ENCODE data around the gene OR10G3.
"Not testable (repeated sequence)": the region's sequence is repeated elsewhere in the genome, so short reads cannot be mapped to it uniquely, and the experiment has no call there.

The OR10G3 gene

DNA sequence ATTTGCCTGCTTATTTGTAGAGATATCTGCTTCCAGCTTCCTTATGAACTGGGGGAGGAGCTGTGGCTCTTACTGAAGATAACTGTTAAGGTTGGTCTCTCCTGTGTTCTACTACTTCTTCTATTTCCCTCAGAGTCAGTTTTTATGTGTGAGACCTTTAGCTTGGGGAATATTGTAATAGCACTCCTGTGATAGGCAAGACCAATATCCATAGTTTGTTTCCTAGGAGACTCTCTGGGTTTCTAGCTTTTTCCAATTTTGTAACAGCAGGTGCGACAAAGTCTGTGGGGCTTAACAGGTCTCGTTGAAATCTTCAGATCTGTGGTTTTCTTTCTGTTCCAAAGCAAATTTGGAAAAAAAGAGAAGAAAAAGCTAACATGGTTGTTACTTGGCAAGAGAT is at the start of gene OR10G3:
OR10G3 (minus strand) TSS at position 101 of the 400 bp plus-strand sequence. CDS start 9,332 bp downstream, outside the sequence.
- DNase-seq (ENCODE audit: low read depth in 3 of 3, low spot score in 1 of 3): no peak

- no peak for DNase-seq (ENCODE audit: low read depth in 3 of 3, low spot score in 1 of 3)
Observed at GRCh38 chr14:21626491-21627230, 46.8 kb upstream of the OR10G3 start.

GRCh38 chr14:21617614-21618013 is 37.7 kb upstream of the OR10G3 start:
- DNase-seq (ENCODE audit: low read depth in 3 of 3, low spot score in 1 of 3): no peak

GRCh38 chr14:21614240-21614639 is 34.4 kb upstream of the OR10G3 start:
- no peak for DNase-seq (ENCODE audit: low read depth in 3 of 3, low spot score in 1 of 3)

GRCh38 chr14:21612324-21612723 is 32.4 kb upstream of the OR10G3 start:
- DNase-seq (ENCODE audit: low read depth in 3 of 3, low spot score in 1 of 3): no peak

GRCh38 chr14:21602181-21602580 is 22.3 kb upstream of the OR10G3 start:
- DNase-seq (ENCODE audit: low read depth in 3 of 3, low spot score in 1 of 3): not testable (repeated sequence)

DNA sequence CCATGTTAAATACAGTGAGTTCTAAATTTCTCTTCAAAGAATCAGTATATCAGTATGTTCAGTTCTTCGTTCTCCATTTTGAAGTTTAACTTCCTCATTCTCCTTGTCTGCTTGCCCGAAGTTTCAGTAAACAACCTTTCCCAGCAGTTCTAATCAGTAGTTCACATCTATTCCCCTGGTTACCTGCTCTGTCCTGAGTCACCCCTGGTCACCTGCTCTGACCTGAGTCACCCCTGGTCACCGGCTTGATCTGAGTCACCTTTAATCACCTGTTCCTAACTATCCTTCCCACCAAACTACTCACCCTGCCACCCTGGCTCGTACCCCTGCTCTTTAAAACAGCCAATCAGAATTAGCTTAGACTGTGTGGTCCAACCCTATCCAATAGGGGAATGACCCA is 9.4 kb upstream of the OR10G3 start:
- DNase-seq (ENCODE audit: low read depth in 3 of 3, low spot score in 1 of 3): no peak

DNA sequence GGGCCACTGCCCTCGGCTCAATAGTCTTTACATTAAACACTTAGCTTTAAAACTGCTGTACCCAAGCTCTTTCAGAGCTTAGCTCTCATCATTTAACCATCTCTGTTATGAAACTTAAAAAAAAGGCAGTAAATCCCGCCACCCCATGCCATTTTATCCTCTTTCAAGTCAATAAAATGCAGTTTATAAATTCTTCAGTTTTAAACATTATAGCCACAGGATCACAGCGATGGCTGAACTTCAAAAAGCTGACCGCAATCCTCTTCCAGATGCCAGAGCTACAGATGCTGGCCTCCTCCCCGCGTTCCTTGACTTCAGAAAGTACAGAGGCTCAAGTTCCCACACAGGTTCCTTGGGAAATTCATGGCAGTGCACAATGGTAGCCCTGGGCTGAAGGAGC is 4.2 kb downstream of the OR10G3 start:
- DNase-seq (ENCODE audit: low read depth in 3 of 3, low spot score in 1 of 3): no peak

GRCh38 chr14:21572604-21573003 is 7.3 kb downstream of the OR10G3 start:
- DNase-seq (ENCODE audit: low read depth in 3 of 3, low spot score in 1 of 3): no peak

DNA sequence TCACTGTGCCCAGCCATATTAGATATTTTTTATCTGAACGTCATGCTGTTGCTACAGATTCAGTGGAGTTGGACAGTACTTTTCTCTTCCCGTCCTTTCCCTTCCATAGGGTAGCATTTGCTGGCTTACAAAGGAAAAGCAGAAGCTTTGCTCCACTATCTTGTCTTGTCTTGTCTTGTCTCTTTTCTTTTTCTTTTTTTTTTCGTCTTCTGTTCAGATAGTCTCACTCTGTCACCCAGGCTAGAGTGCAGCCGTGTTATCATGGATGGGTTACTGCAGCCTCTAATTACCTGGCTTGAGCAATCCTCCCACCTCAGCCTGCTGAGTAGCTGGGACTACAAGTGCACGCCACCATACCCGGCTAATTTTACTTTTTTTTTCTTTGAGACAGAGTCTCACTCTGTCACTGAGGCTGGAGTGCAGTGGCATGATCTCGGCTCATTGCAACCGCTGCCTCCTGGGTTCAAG is 21.1 kb downstream of the OR10G3 start:
- DNase-seq (ENCODE audit: low read depth in 3 of 3, low spot score in 1 of 3): no peak

DNA sequence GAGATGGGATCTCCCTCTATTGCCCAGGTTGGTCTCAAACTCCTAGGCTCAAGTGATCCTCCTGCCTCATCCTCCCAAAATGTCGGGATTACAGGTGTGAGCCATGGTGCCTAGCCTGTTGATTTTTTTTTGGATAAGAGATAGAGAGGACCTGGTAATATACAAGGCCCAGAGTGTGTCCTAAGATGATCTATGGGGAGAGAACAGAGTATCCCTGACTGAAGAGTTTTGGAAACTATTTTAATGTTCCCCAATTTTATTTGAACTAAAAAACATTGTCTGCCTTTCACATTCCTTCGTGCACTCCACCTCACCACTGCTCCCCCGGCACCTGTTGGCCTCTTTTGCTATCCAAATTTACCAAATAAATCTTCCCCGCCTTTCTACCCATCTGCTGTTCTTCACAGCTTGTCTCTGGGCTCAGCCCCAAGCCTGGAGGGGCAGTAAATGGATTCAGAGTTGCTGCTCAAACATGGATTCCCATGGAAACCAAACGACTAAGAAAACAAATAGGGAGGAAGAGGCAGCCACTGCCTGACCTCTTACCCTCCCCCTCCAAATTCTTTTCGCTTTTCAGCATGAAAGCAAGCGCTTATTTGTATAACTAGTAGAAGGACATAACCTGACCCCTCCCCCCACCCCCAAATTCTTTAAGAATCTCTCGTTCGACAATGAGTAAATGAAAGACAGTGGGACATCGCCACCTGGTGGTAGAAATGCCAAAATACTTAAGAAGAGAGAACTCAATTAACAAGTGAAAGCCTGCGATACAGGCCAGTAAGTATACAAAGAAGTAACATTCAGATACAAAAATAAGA is 22.6 kb downstream of the OR10G3 start:
- peak; percentile 39 to 50 (median 45) for DNase-seq (ENCODE audit: low read depth in 3 of 3, low spot score in 1 of 3)

DNA sequence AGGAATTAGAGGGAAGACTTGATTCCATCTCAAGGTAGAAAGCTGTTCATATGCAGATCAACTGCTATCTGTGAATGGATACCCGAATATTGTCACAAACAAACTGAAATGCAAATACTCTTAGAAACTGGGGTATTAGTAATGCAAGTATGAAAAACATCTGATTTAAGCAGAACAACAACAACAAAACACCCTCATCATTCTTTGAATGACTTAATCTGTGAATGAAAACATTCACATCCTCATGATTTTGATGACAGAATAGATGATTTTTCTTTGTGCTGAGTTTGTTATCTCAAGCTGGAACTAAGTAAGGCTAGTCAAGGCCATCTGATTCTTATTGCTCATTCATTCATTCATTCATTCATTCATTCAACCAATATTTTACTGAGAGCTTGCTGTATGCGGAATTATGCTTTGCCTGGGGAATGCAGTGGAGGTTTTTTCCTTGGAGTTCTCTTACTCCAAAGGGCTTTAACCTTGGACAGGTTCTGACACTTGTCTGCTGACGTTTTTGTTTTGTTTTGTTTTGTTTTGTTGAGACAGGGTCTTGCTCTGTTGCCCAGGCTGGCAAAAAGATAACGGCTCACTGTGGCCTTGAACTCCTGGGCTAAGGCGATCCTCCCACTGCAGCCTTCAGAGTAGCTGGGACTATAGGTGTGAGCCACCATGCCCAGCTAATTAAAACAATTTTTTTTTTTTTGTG is 23.3 kb downstream of the OR10G3 start:
- no peak for DNase-seq (ENCODE audit: low read depth in 3 of 3, low spot score in 1 of 3)

- DNase-seq (ENCODE audit: low read depth in 3 of 3, low spot score in 1 of 3): no peak
Observed at GRCh38 chr14:21553266-21553665, 26.6 kb downstream of the OR10G3 start.

DNA sequence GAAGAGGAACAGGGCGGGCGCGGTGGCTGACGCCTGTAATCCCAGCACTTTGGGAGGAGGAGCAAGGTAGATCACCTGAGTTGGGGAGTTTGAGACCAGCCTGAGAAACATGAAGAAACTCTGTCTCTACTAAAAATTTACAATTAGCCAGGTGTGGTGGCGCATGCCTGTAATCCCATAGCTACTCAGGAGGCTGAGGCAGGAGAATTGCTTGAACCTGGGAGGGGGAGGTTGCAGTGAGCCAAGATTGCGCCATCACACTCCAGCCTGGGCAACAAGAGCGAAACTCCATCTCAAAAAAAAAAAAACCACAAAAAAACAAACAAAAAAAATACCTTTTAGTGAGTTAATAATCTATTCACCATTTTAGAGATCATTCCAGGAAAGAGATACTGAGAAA is 35.3 kb downstream of the OR10G3 start:
- not testable (repeated sequence) for DNase-seq (ENCODE audit: low read depth in 3 of 3, low spot score in 1 of 3)

GRCh38 chr14:21543963-21544362 is 35.9 kb downstream of the OR10G3 start:
- DNase-seq (ENCODE audit: low read depth in 3 of 3, low spot score in 1 of 3): no peak

GRCh38 chr14:21543521-21543960 is 36.3 kb downstream of the OR10G3 start:
- DNase-seq (ENCODE audit: low read depth in 3 of 3, low spot score in 1 of 3): no peak

GRCh38 chr14:21541413-21542074 is 38.3 kb downstream of the OR10G3 start:
- no peak for DNase-seq (ENCODE audit: low read depth in 3 of 3, low spot score in 1 of 3)

DNA sequence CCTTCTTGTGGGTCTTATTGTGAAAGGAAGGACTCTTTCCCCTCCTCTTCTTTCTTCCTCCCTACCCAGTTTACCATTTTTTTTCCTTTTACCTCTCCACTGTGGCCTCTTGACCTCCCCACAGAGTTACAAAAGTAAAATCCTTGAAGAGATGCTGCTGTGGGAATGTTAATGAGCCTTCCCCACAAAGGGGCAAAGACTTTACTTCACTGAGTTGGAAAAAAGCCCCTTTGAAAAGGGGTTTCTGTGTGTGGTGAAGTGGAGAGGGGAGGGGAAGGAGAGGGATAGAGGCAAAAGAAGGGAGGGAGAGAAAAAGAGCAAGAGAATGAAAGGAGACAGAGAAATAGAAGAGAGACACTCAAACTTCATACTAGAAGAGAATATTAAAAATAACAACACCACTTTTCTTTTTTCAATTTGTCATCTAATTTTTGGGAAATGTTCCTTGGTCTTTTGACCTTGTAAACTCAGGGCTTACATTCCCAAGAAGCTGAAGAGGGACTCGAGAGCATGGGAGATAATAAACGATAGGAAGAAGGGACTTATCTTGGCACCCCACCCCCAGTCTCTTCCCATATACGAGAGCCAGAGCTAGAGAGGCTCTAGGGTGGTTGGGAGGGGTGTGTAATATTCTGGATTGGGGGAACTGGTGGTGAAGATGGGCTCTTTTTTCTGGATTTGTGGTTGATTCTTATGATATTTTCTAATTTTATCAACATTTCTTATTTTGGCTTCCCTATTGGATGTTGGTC is 40.5 kb downstream of the OR10G3 start:
- DNase-seq (ENCODE audit: low read depth in 3 of 3, low spot score in 1 of 3): no peak

DNA sequence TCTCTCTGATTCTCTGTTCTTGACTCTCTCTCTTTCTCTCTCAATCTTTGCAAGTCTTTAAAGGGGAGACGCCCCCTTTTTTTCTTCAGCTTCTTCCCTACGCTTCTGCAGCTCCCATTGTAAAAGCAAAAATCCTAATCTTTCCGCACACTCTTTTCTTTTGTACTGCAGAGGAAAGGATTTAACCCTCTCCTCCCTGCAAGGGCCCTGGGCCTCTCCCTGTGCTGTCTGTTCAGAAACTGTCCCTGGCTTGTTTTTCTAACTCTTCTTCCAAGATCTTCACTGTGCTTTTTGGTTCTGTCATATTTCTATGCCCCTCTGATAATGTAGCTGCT is 42.8 kb downstream of the OR10G3 start:
- DNase-seq (ENCODE audit: low read depth in 3 of 3, low spot score in 1 of 3): no peak

GRCh38 chr14:21536418-21537089 is 43.3 kb downstream of the OR10G3 start:
- no peak for DNase-seq (ENCODE audit: low read depth in 3 of 3, low spot score in 1 of 3)
